Measurements from ENCODE around the gene BIRC2. TPM values are rescaled to one million over a fixed set of nuclear protein-coding genes. Genes with fewer than 3 reads are reported as not detected.

Gene BIRC2
- total RNA-seq, 1 experiment from 2014 or later = 32.6 TPM

DNA sequence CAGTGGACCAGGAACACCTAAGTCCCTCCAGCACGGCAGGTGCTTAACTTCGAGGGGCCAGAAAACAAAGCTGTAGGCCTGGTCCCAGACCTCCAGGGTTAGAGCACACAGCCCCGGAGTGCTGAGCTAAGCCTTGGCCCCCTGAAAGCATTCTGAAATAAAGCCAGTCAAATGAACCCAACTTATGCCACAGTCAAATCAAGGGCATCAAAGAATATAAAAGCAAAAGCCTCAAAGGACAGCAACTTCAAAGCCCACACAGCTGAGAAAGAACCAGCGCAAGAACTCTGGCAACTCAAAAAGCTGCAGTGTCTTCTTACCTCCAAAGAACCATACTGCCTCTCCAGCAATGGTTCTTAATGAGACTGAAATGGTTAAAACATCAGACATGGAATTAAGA is 66.5 kb downstream of the BIRC2 start:
- peaks cover 98% of the 10 kb centered on the region for H3K79me2 ChIP-seq (ENCODE audit: insufficient read depth, low read length)
- no peaks in the 10 kb centered on the region for H3K9me2 ChIP-seq (ENCODE audit: insufficient read depth)
- DNase-seq (ENCODE audit: low read depth, low spot score) = no peak
- H4K20me1 ChIP-seq (ENCODE audit: insufficient read depth) = no peaks in the 10 kb centered on the region; the same call in 1 of the 2 replicates
- no peak for ATAC-seq
- no peak for TF ChIP-seq CEBPB (IDR thresholded peaks at IDR 0.05; ENCODE audit: low read depth)
- TF ChIP-seq ZNF274 (IDR thresholded peaks at IDR 0.05; ENCODE audit: low read depth, low read length) = no peak
- TF ChIP-seq ZFX (IDR thresholded peaks at IDR 0.05) = no peak
- no peak for TF ChIP-seq ZBTB33 (IDR thresholded peaks at IDR 0.05; ENCODE audit: extremely low read depth, insufficient replicate concordance, low read length)
- TF ChIP-seq ELF1 (IDR thresholded peaks at IDR 0.05; ENCODE audit: borderline replicate concordance, low read depth) = no peak
- no peak for TF ChIP-seq CBX3 (IDR thresholded peaks at IDR 0.05; ENCODE audit: low read depth)
- no peak for TF ChIP-seq YY1 (IDR thresholded peaks at IDR 0.05; ENCODE audit: extremely low read depth, insufficient replicate concordance, low read depth, low read length)
- no peak for TF ChIP-seq SP1 (IDR thresholded peaks at IDR 0.05; ENCODE audit: low read depth)
- TF ChIP-seq TCF7L2 (IDR thresholded peaks at IDR 0.05; ENCODE audit: borderline replicate concordance, extremely low read depth, insufficient read depth, insufficient read length) = no peak
- TF ChIP-seq EZH2phosphoT487 (IDR thresholded peaks at IDR 0.05; ENCODE audit: borderline replicate concordance) = no peak
- no peak for TF ChIP-seq SRF (IDR thresholded peaks at IDR 0.05; ENCODE audit: low read depth)
- BruUV-seq (replicated peaks) = no TSS peak
- ChIA-PET CTCF (no interaction called here), RAD21 (ENCODE audit: low non-redundant PET in 1 of 2, low total read pairs in 2 of 2, uncharacterized antibody in 2 of 2, unreplicated experiment in 2 of 2) (no interaction called here), POLR2A (no interaction called here)
- H3K4me3 ChIP-seq (replicated peaks in 1 of 2; ENCODE audit: low read depth in 1 of 2, low read length in 2 of 2) = no peak overlapping the region
- no peak overlapping the region for H3K4me2 ChIP-seq (ENCODE audit: low read length)
- H3K36me3 ChIP-seq (ENCODE audit: control insufficient read depth in 1 of 2, insufficient read depth in 2 of 2, low read length in 2 of 2) = 0 out of 4 replicates have a peak, but pooled peaks cover 0 to 3% of the 10 kb centered on the region in 2 experiments
- H3K27ac ChIP-seq (ENCODE audit: low read depth, low read length) = no peak overlapping the region
- H3K27me3 ChIP-seq (ENCODE audit: insufficient read depth, low read length) = no peaks in the 10 kb centered on the region
- peaks cover 0 to 23% of the 10 kb centered on the region in 2 experiments; a peak in 2 of 4 replicates for H3K4me1 ChIP-seq (ENCODE audit: control insufficient read depth in 1 of 2, insufficient read depth in 2 of 2, low read length in 2 of 2)
- 0 out of 4 replicates have a peak, but pooled peaks cover 0 to 5% of the 10 kb centered on the region in 2 experiments for H3K9me3 ChIP-seq (ENCODE audit: control insufficient read depth in 1 of 2, insufficient read depth in 1 of 2, low read depth in 1 of 2, low read length in 2 of 2)
- H3K9ac ChIP-seq (ENCODE audit: low read length) = no peak overlapping the region
- H2AFZ ChIP-seq (ENCODE audit: low read depth, low read length, poor library complexity, severe bottlenecking) = no peak overlapping the region
- intact Hi-C loops (cut with micrococcal nuclease) = no loop called here

Data from HCT116 (cell line).